ENCODE results near the gene AMDHD2. TPM values are rescaled to one million over a fixed set of nuclear protein-coding genes. Genes with fewer than 3 reads are reported as not detected.
"Not testable (repeated sequence)": the region's sequence is repeated elsewhere in the genome, so short reads cannot be mapped to it uniquely, and the experiment has no call there.

AMDHD2 gene
- total RNA-seq, 4 donors from 2014 or later, result 30.2 to 115 (median 52.4) TPM

GRCh38 chr16:2476345-2476720 lies 43.8 kb upstream of the AMDHD2 start:
- 95% methylated on average over 9 of the region's 9 CpGs; no CpG with 5 or more reads in 1 of the 2 donors for WGBS, 2 donors (ENCODE audit: low coverage in 1 of 2)
- intact Hi-C loops (cut with DNase I; ENCODE audit: low total_unique reads), result no loop called here
- in situ Hi-C loops (cut with MboI; ENCODE audit: low pct_ligation_motif_present in 1 of 4, low pct_unique_long_range_greater_than_20kb in 1 of 4, low sequenced_read_pairs in 3 of 4), result loop anchor here in 3 of 4 donors (25.0 kb wide), 3 partner anchors 139 to 314 kb away; partner anchors contain the start of genes ABCA3 (in 2 of the 3), CASKIN1 (in 1 of the 3) and TRAF7 (in 1 of the 3)
- Histone ChIP-seq H3K27me3 (peaks cover 23% of the 10 kb centered on the region), H3K9me3 (no peaks in the 10 kb centered on the region), H3K27ac (no peak overlapping the region), H3K4me1 (peaks cover 11 to 42% (median 31%) of the 10 kb centered on the region in 4 donors), H3K36me3 (no peaks in the 10 kb centered on the region), H3K4me3 (no peak overlapping the region)
- no peak for DNase-seq
- TF ChIP-seq POLR2AphosphoS5 (IDR thresholded peaks at IDR 0.05) (no peak), POLR2A (IDR thresholded peaks at IDR 0.05) (no peak), EP300 (IDR thresholded peaks at IDR 0.05; ENCODE audit: low read depth) (no peak), CTCF (IDR thresholded peaks at IDR 0.05) (no peak)

- WGBS, 2 donors (ENCODE audit: low coverage in 1 of 2), result 89% methylated on average over 3 of the region's 3 CpGs; no CpG with 5 or more reads in 1 of the 2 donors
- H3K9me3 ChIP-seq, result no peaks in the 10 kb centered on the region
- TF ChIP-seq EP300 (IDR thresholded peaks at IDR 0.05; ENCODE audit: low read depth) (no peak), POLR2AphosphoS5 (IDR thresholded peaks at IDR 0.05) (no peak), POLR2A (IDR thresholded peaks at IDR 0.05) (no peak), CTCF (IDR thresholded peaks at IDR 0.05) (no peak)
- in situ Hi-C loops (cut with MboI; ENCODE audit: low pct_ligation_motif_present in 1 of 4, low pct_unique_long_range_greater_than_20kb in 1 of 4, low sequenced_read_pairs in 3 of 4), result loop anchor here in 3 of 4 donors (25.0 kb wide), 3 partner anchors 139 to 314 kb away; partner anchors contain the start of genes ABCA3 (in 2 of the 3), CASKIN1 (in 1 of the 3) and TRAF7 (in 1 of the 3)
- H3K36me3 ChIP-seq, result no peaks in the 10 kb centered on the region
- peaks cover 19% of the 10 kb centered on the region for H3K27me3 ChIP-seq
- no peak overlapping the region for H3K27ac ChIP-seq
- no peak for DNase-seq
- H3K4me1 ChIP-seq, result peaks cover 11 to 38% (median 30%) of the 10 kb centered on the region in 4 donors
- H3K4me3 ChIP-seq, result no peak overlapping the region
- intact Hi-C loops (cut with DNase I; ENCODE audit: low total_unique reads), result no loop called here
Observed at GRCh38 chr16:2476741-2477140, 43.4 kb upstream of the AMDHD2 start.

GRCh38 chr16:2477327-2477726 lies 42.8 kb upstream of the AMDHD2 start:
- Histone ChIP-seq H3K4me1 (peaks cover 13 to 35% (median 29%) of the 10 kb centered on the region in 4 donors), H3K36me3 (no peaks in the 10 kb centered on the region), H3K4me3 (no peak overlapping the region), H3K9me3 (no peaks in the 10 kb centered on the region), H3K27me3 (peaks cover 13% of the 10 kb centered on the region), H3K27ac (no peak overlapping the region)
- TF ChIP-seq POLR2AphosphoS5 (IDR thresholded peaks at IDR 0.05), result no peak
- no peak for TF ChIP-seq POLR2A (IDR thresholded peaks at IDR 0.05)
- no peak for TF ChIP-seq CTCF (IDR thresholded peaks at IDR 0.05)
- TF ChIP-seq EP300 (IDR thresholded peaks at IDR 0.05; ENCODE audit: low read depth), result no peak
- intact Hi-C loops (cut with DNase I; ENCODE audit: low total_unique reads) (no loop called here), in situ Hi-C loops (cut with MboI; ENCODE audit: low pct_ligation_motif_present in 1 of 4, low pct_unique_long_range_greater_than_20kb in 1 of 4, low sequenced_read_pairs in 3 of 4) (loop anchor here in 3 of 4 donors (25.0 kb wide), 3 partner anchors 140 to 315 kb away; partner anchors contain the start of genes ABCA3 (in 2 of the 3), CASKIN1 (in 1 of the 3) and TRAF7 (in 1 of the 3))
- DNase-seq, result no peak
- WGBS, 2 donors (ENCODE audit: low coverage in 1 of 2), result 97% methylated on average over 3 of the region's 3 CpGs; no CpG with 5 or more reads in 1 of the 2 donors

- no peaks in the 10 kb centered on the region for H3K9me3 ChIP-seq
- intact Hi-C loops (cut with DNase I; ENCODE audit: low total_unique reads) (no loop called here), in situ Hi-C loops (cut with MboI; ENCODE audit: low pct_ligation_motif_present in 1 of 4, low pct_unique_long_range_greater_than_20kb in 1 of 4, low sequenced_read_pairs in 3 of 4) (loop anchor here in 3 of 4 donors (25.0 kb wide), 3 partner anchors 141 to 316 kb away; partner anchors contain the start of genes ABCA3 (in 2 of the 3), CASKIN1 (in 1 of the 3) and TRAF7 (in 1 of the 3))
- H3K27ac ChIP-seq, result no peak overlapping the region
- H3K27me3 ChIP-seq, result peaks cover 4% of the 10 kb centered on the region
- H3K36me3 ChIP-seq, result no peaks in the 10 kb centered on the region
- no peak for DNase-seq
- peaks cover 20 to 37% (median 33%) of the 10 kb centered on the region in 4 donors for H3K4me1 ChIP-seq
- H3K4me3 ChIP-seq, result no peak overlapping the region
- 75 to 76% methylated on average over 7 to 8 of the region's 8 CpGs for WGBS, 2 donors (ENCODE audit: low coverage in 1 of 2)
- no peak for TF ChIP-seq POLR2A (IDR thresholded peaks at IDR 0.05)
- no peak for TF ChIP-seq CTCF (IDR thresholded peaks at IDR 0.05)
Observed at GRCh38 chr16:2478279-2478678, 41.9 kb upstream of the AMDHD2 start.

GRCh38 chr16:2479996-2480395 lies 40.2 kb upstream of the AMDHD2 start:
- H3K27ac ChIP-seq; H3K9me3 ChIP-seq; H3K27me3 ChIP-seq; H3K4me3 ChIP-seq; DNase-seq; intact Hi-C loops (cut with DNase I; ENCODE audit: low total_unique reads); H3K36me3 ChIP-seq: not testable (repeated sequence)
- in situ Hi-C loops (cut with MboI; ENCODE audit: low pct_ligation_motif_present in 1 of 4, low pct_unique_long_range_greater_than_20kb in 1 of 4, low sequenced_read_pairs in 3 of 4), result loop anchor here in 3 of 4 donors (25.0 kb wide), 3 partner anchors 143 to 318 kb away; partner anchors contain the start of genes ABCA3 (in 2 of the 3), CASKIN1 (in 1 of the 3) and TRAF7 (in 1 of the 3)
- 92 to 94% methylated on average over 9 to 10 of the region's 10 CpGs for WGBS, 2 donors (ENCODE audit: low coverage in 1 of 2)
- H3K4me1 ChIP-seq, result peaks cover 19 to 31% (median 25%) of the 10 kb centered on the region in 4 donors
